ENCODE data around the gene SYNE1.
"Not testable (repeated sequence)": the region's sequence is repeated elsewhere in the genome, so short reads cannot be mapped to it uniquely, and the experiment has no call there.

Gene SYNE1

DNA sequence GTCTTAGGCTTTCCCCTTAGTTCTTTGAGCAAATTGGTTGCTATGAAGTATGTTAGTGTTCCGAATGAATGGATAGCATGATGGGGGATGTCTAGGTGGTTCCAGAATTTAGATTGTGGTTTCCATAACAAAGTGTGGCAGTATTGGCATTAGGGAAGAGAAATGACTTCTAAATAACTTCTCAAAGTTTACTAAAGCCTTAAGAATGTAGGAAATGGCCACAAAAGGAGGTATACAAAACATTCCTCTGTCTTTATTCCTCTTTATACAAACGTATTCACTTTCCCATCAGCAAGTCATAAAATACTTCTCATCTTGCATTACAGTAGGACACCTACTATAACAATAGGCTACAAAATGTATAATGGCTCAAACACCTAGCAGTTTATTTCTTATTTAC lies 550.1 kb downstream of the SYNE1 start:
- no peak for DNase-seq

DNA sequence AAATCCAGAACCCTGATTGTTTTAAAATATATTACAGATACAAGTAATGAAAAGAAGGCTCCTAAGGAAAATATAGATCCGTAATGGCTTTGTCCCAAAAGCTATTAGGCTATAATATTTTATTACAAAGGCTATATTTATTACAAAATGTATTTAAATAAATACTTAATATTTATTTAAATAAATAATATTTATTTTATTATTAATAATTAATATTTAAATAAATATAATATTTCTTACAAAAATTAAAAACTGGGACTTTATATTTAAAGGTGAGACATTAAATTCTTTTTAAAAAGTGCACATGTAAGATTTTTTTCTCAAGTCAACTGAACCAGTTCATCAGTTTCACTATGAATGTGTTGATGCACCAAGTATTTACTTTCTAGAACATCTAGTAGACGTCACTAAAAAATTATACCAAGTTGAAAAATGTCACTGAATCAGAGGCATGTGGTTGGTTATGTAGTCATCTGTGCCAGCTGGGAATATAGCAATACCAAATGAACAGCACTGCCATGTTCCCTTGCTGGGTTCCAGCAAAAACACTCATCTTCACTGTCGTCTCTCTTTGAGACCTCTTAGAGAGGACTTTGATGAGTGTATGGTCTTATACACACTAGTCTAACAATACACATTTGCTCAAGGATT lies 550.8 kb downstream of the SYNE1 start:
- no peak for DNase-seq

DNA sequence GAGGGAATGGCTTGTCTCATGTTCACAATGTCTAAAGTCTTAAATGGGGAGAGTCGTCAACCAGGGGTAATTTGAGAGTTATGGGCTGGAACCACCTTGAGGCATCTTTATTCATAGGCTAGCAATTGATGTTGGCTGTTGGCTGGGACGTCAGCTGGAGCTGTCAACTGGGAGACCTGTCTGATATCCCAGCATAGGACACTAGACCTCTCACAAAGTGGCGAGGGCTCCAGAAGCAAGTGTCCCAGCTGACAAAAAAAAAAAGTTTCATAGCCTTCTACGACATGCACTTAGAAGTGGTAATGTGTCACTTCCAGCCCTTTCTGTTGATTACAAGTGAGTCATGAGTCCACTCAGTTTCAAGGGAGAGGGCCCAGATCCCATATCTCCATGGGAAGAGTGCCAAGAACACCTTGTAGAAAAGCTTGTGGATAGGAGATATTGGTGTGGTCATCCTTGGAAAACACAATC lies 551.7 kb downstream of the SYNE1 start:
- DNase-seq: no peak

DNA sequence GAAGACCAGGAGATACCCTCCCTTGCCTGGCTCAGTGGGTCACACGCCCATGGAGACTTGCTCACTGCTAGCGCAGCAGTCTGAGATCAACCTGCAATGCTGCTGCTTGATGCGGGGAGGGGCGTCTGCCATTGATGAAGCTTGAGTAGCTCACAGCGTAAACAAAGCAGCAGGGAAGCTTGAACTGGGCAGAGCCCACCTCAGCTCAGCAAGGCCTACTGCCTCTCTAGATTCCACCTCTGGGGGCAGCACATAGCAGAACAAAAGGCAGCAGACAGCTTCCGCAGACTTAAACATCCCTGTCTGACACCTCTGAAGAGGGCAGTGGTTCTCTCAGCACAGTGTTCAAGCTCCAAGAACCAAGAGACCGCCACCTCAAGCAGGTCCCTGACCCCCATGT lies 558.4 kb downstream of the SYNE1 start:
- no peak for DNase-seq

DNA sequence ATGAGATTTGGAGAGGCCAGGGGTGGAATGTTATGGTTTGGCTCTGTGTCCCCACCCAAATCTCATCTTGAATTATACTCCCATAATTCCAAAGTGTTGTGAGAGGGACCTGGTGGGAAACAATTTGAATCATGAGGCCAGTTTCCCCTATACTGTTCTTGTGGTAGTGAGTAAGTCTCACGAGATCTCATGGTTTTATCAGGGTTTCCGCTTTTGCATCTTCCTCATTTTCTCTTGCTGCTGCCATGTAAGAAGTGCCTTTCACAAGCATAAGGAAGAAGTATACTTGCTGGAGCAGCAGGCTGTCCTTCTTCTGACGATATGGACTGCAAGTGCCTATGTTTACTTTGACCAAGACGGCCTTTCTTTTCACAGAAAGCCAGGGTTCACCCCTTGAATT lies 559.2 kb downstream of the SYNE1 start:
- no peak for DNase-seq

DNA sequence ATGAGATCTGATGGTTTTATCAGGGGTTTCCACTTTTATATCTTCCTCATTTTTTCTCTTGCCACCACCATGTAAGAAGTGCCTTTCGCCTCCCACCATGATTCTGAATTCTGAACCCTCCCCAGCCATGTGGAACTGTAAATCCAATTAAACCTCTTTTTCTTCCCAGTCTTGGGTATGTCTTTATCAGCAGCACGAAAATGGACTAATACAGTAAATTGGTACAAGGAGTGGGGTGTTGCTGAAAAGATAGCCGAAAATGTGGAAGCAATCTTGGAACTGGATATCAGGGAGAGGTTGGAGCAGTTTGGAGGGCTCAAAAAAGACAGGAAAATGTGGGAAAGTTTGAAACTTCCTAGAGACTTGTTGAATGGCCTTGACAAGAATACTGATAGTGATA lies 560.9 kb downstream of the SYNE1 start:
- DNase-seq: not testable (repeated sequence)

DNA sequence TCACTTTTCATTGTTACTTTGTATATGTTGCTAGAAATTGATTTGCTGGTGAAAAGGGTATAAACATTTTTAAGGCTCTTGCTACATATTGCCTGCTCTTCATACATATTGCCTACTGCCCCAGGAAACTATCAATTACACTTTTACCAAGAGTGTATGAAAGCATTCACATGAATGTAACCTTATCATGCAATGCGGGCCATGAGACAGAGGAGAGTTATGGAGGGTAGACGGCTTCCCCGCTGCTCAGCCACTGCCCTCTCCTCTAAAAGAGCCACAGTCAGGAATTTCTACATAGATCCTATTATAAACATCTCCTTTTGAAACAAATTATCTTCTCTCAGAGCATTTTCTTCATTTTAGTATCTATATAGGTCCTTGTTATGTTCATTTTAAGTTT lies 565.3 kb downstream of the SYNE1 start:
- no peak for DNase-seq

Measured in RPMI8226 (cell line).